Measurements from ENCODE around the gene MPZL2. TPM values are rescaled to one million over a fixed set of nuclear protein-coding genes. Genes with fewer than 3 reads are reported as not detected.

The MPZL2 gene
- total RNA-seq, 1 donor, result not detected

GRCh38 chr11:118263112-118263511 lies 985 bp downstream of the MPZL2 start:
- H3K27ac ChIP-seq (ENCODE audit: low read depth, low read length), result no peak overlapping the region
- no peaks in the 10 kb centered on the region for H3K4me1 ChIP-seq (ENCODE audit: insufficient read depth, low read length)
- no peaks in the 10 kb centered on the region for H3K79me2 ChIP-seq (ENCODE audit: insufficient read depth, low read length)
- no peak for DNase-seq (ENCODE audit: insufficient read length, low spot score, missing footprints)
- H3K4me2 ChIP-seq (ENCODE audit: insufficient read depth, low read length), result no peak overlapping the region
- peaks cover 58% of the 10 kb centered on the region for H3K27me3 ChIP-seq (ENCODE audit: insufficient read depth, low read length)
- no peaks in the 10 kb centered on the region for H3K36me3 ChIP-seq (ENCODE audit: insufficient read depth, low read length)
- H3K9me3 ChIP-seq (ENCODE audit: low read depth, low read length), result no peaks in the 10 kb centered on the region
- TF ChIP-seq CTCF (IDR thresholded peaks at IDR 0.05; ENCODE audit: extremely low read depth, low read depth, low read length), result no peak
- H3K4me3 ChIP-seq (ENCODE audit: insufficient read depth, low read length), result no peak overlapping the region
- H2AFZ ChIP-seq (ENCODE audit: low read length), result no peak overlapping the region
- no peaks in the 10 kb centered on the region for H4K20me1 ChIP-seq (ENCODE audit: insufficient read depth, low read length)

GRCh38 chr11:118260353-118260752 lies 3.7 kb downstream of the MPZL2 start:
- no peaks in the 10 kb centered on the region for H3K36me3 ChIP-seq (ENCODE audit: insufficient read depth, low read length)
- no peaks in the 10 kb centered on the region for H3K4me1 ChIP-seq (ENCODE audit: insufficient read depth, low read length)
- DNase-seq (ENCODE audit: insufficient read length, low spot score, missing footprints), result peak; percentile 53
- no peaks in the 10 kb centered on the region for H3K9me3 ChIP-seq (ENCODE audit: low read depth, low read length)
- TF ChIP-seq CTCF (IDR thresholded peaks at IDR 0.05; ENCODE audit: extremely low read depth, low read depth, low read length), result no peak
- H4K20me1 ChIP-seq (ENCODE audit: insufficient read depth, low read length), result no peaks in the 10 kb centered on the region
- no peak overlapping the region for H3K27ac ChIP-seq (ENCODE audit: low read depth, low read length)
- no peak overlapping the region for H3K4me2 ChIP-seq (ENCODE audit: insufficient read depth, low read length)
- peaks cover 42% of the 10 kb centered on the region for H3K27me3 ChIP-seq (ENCODE audit: insufficient read depth, low read length)
- H3K4me3 ChIP-seq (ENCODE audit: insufficient read depth, low read length), result no peak overlapping the region
- no peaks in the 10 kb centered on the region for H3K79me2 ChIP-seq (ENCODE audit: insufficient read depth, low read length)
- no peak overlapping the region for H2AFZ ChIP-seq (ENCODE audit: low read length)

- Histone ChIP-seq H3K79me2 (ENCODE audit: insufficient read depth, low read length) (no peaks in the 10 kb centered on the region), H2AFZ (ENCODE audit: low read length) (no peak overlapping the region), H3K9me3 (ENCODE audit: low read depth, low read length) (no peaks in the 10 kb centered on the region), H3K27ac (ENCODE audit: low read depth, low read length) (no peak overlapping the region), H3K27me3 (ENCODE audit: insufficient read depth, low read length) (peaks cover 38% of the 10 kb centered on the region), H3K36me3 (ENCODE audit: insufficient read depth, low read length) (no peaks in the 10 kb centered on the region), H3K4me2 (ENCODE audit: insufficient read depth, low read length) (no peak overlapping the region), H3K4me3 (ENCODE audit: insufficient read depth, low read length) (no peak overlapping the region), H4K20me1 (ENCODE audit: insufficient read depth, low read length) (no peaks in the 10 kb centered on the region), H3K4me1 (ENCODE audit: insufficient read depth, low read length) (no peaks in the 10 kb centered on the region)
- TF ChIP-seq CTCF (IDR thresholded peaks at IDR 0.05; ENCODE audit: extremely low read depth, low read depth, low read length), result no peak
- no peak for DNase-seq (ENCODE audit: insufficient read length, low spot score, missing footprints)
Observed at GRCh38 chr11:118259138-118259537, 5.0 kb downstream of the MPZL2 start.

- TF ChIP-seq CTCF (IDR thresholded peaks at IDR 0.05; ENCODE audit: extremely low read depth, low read depth, low read length), result peak; percentile 34
- Histone ChIP-seq H3K27ac (ENCODE audit: low read depth, low read length) (no peak overlapping the region), H3K9me3 (ENCODE audit: low read depth, low read length) (no peaks in the 10 kb centered on the region), H3K36me3 (ENCODE audit: insufficient read depth, low read length) (no peaks in the 10 kb centered on the region), H3K4me3 (ENCODE audit: insufficient read depth, low read length) (no peak overlapping the region), H3K4me1 (ENCODE audit: insufficient read depth, low read length) (no peaks in the 10 kb centered on the region), H3K79me2 (ENCODE audit: insufficient read depth, low read length) (no peaks in the 10 kb centered on the region), H4K20me1 (ENCODE audit: insufficient read depth, low read length) (no peaks in the 10 kb centered on the region), H3K4me2 (ENCODE audit: insufficient read depth, low read length) (no peak overlapping the region), H3K27me3 (ENCODE audit: insufficient read depth, low read length) (peaks cover 31% of the 10 kb centered on the region), H2AFZ (ENCODE audit: low read length) (no peak overlapping the region)
- DNase-seq (ENCODE audit: insufficient read length, low spot score, missing footprints), result no peak
Observed at GRCh38 chr11:118258410-118258809, 5.7 kb downstream of the MPZL2 start.

All from osteoblast (primary cell).